ENCODE results near the gene FBXL13.
"Not testable (repeated sequence)": the region's sequence is repeated elsewhere in the genome, so short reads cannot be mapped to it uniquely, and the experiment has no call there.

The FBXL13 gene

DNA sequence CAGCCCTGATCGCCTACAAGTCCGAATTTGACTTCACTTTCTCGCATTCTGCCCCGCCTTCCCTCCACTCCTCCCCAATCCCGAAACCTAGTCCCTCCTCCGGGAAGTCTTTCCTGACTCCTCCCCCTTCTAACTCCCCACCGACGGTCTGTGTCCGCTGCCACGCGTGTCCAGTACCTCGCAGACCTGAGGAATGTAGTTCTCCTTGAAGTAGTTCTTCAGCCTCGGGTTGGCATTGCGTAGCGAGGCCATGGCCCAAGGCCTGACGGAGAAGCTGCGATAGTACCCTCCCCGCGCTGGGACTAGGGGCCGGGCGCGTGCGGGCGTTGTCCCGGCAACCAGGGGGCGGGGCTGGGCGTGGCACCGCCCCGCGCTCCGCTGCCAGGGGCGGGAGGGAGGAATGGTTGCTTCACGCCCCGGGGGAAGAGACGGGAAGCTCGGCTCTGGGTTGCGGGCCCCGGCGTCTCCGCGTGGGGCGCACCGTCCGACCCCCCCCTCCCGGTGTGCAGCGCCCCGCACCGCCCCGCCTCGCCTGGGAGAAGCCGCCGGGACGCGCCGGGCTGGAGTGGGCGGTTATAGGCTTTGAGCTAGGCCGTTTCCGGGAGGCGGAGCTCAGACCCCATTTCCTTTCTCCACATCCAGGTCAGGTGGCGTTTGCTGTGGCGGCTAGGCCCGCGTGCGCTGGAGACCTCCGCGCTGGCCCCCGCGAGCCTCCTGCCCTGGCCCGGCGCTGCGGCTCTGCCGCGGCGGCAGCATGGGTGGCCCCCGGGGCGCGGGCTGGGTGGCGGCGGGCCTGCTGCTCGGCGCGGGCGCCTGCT lies at the start of gene FBXL13, which contains the start of gene ARMC10:
Gene FBXL13, minus strand, starts transcription at position 278 of the 818 bp plus-strand sequence.
Gene ARMC10, plus strand, starts transcription at position 622 of the 818 bp plus-strand sequence. Its CDS starts 133 bp downstream, at position 755.
- peak; percentile 88 for DNase-seq

DNA sequence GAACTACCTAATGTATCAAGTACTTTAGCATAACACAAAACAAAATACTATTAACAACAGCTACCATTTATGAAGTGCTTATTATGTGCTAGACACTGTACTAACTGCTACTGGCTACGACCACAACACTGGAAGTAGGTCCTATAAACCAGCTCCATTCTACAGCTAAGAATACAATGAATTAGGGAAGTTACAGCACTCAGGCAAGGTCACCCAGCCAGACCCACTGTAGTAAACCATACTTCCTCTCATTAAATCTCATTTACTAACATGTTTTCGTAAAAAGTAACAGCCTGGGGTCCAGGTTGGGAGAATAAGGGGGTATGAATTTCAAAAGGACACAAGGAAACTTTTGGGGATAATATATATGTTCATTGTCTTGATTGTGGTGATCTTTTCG lies 48.9 kb upstream of the FBXL13 start:
- DNase-seq: no peak

DNA sequence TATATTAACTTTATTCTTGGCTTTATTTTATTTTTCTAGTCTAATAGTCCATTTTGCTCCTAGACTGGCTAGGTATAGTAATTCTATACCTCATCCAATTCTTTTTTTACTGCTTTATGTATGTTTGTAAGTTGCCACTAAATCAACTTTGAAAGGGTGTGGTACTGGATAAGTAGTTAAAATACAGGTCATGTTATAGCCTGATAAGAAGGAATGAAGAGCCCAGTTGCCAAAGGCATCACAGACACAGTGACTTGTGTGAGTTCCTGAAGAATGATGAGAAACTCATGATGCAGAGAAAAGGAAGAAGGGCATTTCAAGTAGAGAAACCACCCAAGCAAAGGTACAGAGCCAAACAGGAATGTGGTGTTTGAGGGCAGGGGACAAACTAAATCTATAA lies 47.0 kb upstream of the FBXL13 start:
- no peak for DNase-seq

DNA sequence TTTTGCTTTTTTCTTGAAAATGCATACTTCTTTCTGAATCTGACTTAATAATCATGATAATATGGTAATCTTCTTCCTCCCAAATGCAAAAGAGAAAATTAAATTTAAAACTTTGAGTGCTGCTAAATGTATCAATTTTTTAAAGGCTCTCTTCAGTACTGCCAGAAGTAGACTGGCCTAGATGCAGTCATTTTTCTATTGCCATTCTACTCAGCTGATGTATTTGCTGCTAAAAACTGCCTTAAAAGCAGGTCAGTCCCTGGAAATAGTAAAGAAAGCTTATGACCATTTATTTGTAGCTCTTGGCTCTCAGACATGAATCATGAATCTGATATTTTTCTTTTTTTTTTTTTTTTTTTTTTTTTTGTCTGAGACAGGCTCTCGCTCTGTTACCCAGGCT lies 45.8 kb upstream of the FBXL13 start:
- no peak for DNase-seq

DNA sequence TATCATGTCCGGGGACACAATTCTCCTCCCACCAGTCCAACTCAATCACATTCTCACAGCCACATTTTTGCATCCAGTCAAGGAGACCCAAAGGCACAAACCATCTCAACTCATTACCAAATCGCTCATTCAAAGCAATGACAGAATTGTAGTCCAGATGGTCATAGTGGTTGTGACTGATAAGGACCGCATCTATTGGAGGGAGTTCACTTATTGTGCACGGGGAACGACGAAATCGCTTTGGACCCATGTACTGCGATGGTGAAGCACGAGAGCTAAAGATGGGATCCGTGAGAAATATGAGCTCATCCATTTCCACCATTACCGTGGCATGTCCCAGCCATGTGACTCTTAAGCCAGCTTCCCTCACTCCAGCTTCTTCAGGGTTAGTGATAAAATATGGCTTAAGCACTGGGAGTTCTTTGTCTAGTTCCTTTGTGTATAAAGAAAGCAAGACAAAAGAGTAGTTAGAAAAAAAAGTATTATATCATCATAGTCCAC lies 45.2 kb upstream of the FBXL13 start:
- no peak for DNase-seq

DNA sequence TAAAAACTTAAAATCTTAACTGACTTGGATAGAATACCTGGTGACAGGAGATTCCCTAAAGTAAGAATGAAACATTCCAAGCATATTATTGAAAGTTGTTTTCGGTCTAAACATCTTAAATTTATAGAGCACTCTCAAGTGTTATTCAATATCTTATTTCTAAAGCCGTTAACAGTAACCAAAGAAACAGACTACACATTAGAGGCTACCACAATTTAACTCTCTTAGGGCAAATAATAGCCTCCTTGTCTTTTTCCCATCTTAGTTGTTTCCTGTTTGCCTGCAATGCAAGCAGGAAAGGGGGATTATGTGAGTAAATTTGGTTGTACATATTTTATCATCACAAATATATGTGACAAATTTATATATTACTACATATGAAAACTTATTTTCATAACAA lies 42.9 kb upstream of the FBXL13 start:
- no peak for DNase-seq

DNA sequence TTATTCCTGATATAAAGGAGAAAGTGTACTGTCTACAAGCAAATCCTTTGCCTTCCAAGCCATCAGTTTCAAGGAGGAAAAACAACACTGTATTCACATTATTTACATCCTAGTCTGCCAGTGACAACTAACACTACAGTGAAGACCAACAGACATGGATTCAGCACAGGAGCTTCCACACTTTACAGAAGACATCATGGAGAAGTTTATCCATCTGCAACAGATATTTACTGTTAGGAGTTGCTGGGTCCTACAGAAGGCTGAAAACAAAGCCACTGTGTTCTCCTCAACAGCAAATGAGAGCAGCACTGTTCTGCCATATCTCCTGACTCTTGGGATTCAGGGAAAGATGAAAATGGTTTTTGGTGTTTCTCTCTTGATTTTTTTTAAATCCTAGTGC lies 42.4 kb upstream of the FBXL13 start:
- no peak for DNase-seq

DNA sequence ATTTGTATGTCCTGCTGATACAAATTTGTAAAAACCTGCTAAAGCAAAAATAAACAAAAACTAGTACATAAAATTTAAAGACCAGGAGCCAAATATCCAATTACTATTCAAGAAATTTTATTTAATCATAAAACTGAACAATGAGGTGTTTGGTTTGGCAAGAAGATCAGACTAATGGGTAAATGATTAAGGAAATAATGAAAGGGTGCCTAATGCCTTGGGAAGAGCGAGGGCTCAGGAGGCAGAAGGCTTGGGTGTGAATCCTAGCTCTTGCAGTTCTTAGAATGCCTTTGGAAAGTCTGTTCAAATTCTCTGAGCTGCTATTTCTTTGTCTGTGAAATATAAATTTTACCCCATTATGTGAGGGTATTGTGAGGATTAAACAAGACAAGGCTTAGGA lies 41.9 kb upstream of the FBXL13 start:
- DNase-seq: no peak

DNA sequence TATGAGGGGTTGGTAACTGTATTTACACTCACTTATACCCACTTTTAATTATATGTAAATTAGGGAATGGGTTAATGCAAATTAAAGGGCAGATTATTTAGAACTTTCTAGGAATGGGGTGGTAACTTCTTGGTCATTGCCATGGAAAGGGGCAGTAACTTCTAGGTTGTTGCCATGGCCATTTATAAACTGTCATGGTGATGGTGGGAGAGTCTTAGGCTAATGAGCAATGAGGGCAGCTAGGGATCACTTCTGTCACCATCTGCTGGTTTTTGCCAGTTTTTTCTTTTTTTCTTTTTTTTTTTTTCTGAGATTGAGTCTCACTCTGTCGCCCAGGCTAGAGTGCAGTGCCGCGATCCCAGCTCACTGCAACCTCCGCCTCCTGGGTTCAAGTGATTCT lies 41.2 kb upstream of the FBXL13 start:
- no peak for DNase-seq

DNA sequence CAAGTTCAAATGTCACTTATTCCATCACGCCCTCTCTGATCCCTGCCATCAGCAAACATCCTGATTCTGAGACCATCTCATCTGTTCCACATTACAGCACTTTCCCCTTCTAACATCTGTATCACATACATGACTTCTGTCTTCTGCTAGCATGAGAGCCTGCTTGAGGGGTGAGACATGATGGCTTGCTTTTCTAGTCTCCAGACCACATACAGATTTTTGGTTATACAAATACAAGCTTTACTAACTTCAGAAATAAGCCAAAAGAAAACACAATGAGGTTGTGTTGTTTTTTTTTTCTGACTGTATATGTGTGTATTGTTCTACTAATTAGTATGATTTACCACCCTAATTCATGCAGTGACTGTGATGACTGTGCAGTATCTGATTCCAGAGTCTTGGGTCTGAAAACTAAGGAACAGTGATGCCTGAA lies 40.0 kb upstream of the FBXL13 start:
- DNase-seq: no peak

DNA sequence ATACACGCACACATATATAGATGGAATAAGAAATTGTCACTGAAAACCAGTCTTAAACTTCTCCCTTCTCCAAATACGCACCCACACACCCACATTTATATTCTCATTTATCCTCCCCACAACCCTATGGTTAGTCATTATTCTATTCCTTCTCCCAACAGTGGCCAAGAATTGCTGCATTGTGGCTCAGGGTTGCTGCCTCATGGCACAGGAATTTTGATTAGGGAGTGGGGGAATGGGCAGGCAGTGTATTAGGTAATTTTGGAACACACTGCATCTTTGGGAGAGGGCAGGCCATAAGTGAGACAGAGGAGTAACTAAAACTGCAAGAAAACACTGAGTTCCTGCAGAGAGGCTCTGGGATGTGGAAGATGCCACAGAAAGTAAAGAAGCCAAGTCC lies 38.6 kb upstream of the FBXL13 start:
- peak; percentile 75 for DNase-seq

DNA sequence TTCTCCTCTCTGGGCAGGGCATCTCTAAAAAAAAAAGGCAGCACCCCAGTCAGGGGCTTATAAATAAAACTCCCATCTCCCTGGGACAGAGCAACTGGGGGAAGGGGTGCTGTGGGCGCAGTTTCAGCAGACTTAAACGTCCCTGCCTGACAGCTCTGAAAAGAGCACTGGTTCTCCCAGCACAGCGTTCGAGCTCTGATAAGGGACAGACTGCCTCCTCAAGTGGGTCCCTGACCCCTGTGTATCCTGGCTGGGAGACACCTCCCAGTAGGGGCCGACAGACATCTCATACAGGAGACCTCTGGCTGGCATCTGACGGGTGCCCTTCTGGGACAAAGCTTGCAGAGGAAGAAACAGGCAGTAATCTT lies 32.1 kb upstream of the FBXL13 start:
- DNase-seq: not testable (repeated sequence)

DNA sequence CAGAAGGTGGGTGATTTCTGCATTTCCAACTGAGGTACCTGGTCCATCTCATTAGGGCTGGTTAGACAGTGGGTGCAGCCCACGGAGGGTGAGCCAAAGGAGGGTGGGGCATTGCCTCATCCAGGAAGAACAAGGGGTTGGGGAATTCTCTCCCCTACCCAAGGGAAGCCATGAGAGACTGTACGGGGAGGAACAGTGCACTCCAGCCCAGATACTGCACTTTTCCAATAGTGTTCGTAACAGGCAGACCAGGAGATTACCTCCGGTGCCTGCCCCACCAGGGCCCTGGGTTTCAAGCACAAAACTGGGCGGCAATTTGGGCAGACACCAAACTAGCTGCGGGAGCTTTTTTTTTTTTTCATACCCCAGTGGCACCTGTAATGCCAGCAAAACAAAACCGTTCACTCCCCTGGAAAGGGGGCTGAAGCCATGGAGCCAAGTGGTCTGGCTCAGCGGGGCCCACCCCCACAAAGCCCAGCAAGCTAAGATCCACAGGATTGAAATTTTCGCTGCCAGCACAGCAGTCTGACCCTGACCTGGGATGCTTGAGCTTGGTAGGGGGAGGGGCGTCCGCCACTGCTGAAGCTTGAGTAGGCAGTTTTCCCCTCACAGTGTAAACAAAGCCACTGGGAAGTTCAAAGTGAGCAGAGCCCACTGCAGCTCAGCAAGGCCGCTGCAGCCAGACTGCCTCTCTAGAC lies 31.6 kb upstream of the FBXL13 start:
- no peak for DNase-seq

DNA sequence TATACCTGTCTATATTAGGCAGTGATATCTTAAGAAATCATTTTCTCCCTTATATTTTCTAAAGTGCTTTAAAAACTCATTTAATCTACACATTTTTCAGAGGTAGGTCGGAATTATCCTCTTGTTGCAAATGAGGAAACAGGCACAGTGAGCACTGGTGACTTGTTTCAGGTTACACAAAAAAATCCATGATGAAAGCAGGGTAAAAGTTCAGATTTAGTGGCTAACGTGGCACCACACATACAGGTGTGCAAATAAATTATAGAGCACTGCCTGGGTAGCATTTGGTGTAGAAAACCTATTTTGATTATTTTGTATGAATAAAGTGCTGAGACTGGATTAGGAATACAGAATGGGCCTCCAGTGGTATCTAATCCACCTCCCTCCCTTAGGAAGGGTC lies 26.9 kb upstream of the FBXL13 start:
- no peak for DNase-seq

DNA sequence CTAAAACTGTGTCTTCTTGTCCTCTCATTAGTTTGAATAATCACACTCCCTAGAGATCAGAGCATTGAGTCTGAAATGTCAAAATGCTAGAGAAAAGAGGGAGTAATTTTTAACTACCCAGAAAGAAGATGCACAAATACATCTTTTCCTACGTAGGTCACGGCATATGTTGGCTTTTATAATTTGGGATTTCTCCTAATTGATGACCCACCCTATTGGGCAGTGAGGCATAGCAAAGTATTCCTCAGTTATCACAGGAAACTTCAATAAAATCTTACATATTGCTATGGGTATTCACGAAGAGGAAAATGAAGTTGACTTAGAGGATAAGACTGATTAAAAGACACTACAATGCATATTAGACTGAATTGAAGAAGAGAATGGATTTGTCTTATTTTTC lies 25.8 kb upstream of the FBXL13 start:
- no peak for DNase-seq

DNA sequence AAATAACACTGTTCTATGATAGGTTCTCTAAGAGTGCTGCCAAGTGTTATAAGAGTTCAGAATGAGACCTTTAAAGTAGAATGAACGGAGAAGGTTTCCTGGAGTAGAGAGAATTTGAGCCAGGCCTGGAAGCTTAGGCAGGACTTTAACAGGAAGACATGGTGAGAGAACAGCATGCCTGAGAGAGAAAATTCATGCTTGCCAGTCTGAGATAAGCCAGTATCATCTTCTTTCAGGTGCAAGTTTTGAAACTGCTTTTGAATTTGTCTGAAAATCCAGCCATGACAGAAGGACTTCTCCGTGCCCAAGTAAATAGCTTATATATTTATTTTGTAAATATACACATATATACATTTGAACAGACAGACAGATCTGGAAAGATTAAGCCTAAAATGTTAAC lies 22.4 kb upstream of the FBXL13 start:
- no peak for DNase-seq

DNA sequence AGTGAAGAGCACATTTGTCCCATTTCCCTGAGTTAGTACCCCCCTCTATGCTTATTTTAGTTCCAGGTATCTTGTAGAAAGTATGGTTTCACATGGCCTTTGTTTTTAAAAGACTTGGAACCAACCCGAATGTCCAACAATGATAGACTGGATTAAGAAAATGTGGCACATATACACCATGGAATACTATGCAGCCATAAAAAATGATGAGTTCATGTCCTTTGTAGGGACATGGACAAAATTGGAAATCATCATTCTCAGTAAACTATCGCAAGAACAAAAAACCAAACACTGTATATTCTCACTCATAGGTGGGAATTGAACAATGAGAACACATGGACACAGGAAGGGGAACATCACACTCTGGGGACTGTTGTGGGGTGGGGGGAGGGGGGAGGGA lies 21.0 kb upstream of the FBXL13 start:
- DNase-seq: not testable (repeated sequence)

DNA sequence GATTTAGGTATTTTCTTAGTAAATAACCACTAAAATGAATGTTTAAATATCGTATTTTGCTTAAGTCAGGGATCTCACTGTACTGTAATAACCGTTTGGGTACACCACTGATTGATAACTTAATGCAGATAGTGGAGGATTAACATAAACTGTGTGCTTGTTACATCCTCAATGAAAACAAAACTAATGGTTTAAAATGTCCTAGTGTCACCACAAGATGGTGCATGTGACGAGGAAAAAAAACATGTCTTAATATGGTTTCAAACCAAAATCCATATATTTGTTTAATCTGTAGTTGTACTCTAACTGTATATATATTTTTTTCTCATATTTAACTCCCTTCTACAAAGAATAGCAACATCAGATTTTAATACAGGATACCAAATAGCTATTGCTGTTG lies 19.5 kb upstream of the FBXL13 start:
- no peak for DNase-seq

DNA sequence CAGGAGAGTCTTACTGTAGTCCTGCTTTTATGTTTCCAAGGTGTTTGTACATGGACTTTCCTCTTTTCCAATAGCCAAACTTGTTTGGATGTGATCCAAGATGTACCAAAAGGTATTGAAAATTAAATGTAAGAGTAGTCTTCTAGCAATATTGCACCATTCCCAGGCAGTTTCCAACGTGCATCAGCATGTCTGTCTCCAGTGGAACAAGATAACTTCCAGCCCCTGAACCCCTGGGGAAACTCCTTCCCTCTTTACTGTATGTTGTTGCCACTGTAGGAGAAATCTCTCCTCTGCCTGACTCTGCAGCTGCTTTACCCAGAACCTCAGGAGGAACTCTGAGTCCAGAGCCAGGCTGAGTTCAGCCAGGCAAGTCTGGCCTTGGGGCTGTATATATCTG lies 18.8 kb upstream of the FBXL13 start:
- no peak for DNase-seq

DNA sequence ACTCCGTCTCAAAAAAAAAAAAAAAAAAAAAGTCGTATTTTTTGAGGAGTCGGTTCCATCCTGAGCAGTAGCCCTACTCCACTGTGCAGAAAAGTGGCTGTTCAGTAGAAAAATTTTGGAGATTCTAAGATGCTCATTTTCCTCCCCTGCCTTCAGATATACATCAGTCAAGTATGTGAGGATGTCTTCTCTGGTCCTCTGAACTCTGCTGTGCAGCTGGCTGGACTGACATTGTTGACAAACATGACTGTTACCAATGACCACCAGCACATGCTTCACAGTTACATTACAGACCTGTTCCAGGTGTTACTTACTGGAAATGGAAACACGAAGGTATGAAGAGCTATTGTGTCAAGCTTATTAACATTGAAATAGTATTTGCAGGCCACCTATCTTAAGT lies 17.7 kb upstream of the FBXL13 start:
- not testable (repeated sequence) for DNase-seq

DNA sequence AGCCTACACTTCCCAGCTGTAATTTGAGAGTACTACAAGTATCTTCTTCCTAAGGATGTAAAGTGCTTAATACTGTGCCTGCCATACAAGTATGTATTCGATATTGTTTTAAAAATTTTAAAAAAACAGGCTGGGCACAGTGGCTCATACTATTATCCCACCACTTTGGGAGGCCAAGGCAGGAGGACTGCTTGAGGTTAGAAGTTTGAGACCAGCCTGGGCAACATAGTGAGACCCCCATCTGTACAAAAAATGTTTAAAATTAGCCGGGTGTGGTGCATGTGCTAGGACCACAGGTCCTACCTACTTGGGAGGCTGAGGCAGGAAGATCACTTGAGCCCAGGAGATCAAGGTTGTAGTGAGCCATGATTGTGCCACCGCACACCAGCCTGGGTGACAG lies 8.6 kb upstream of the FBXL13 start:
- no peak for DNase-seq

DNA sequence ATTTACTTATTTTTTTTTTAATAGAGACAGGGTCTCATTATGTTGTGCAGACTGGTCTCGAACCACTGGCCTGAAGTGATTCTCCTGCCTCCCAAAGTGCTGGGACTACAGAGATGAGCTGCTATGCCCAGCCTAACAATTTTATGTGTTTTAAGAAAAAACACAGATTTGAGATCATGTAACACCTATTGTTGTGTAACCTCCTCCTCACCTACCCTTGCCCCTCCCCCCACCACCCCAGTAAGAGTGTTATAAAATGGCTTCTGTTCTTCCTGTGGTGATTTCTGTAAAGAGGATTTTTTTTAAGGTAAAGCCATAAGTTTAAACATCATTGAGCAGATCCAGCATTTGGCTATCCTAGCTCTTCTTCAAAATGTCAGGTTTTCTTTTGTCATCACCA lies 7.9 kb upstream of the FBXL13 start:
- no peak for DNase-seq

DNA sequence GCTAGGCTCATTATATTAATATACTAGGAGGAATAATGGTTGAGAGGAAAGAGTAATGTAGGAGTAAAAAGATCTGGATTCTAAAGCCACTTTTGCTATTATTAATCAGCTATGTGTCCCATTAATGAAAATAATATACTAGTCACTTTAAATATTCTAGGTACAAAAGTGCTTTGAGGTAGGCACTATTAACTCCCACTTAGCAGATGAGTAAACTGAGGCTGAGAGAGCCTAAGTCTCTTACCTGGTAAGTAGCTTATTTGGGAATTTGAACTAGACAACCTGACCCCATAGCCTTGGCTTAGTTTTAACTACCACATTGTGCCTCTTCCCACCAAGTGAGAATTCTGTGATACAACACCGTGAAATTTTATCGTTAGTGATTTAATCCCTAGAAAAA lies 6.3 kb upstream of the FBXL13 start:
- no peak for DNase-seq

DNA sequence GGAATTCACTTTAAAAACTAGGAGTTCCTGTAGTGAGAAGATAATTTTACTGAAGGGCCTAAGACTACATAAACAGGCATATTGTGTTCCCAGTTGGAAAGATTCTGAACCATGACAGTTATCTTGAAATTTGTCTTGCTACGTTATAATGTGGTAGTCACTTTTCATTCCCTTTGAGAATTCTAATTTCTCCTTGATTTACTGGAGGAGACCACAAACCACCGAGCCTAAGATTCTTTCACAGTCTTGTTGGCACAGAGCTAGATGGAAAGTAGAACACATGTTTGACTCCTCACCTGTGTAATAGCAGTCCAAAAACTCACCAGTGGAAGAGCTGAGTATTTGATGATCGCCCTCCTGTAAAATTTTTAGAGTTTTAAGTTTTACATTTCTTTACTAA lies 5.2 kb upstream of the FBXL13 start:
- no peak for DNase-seq
